Spleen (tissue), 7 donors: Measurements from ENCODE around the gene GP1BB.

Experiments used
- POLR2AphosphoS5 ChIP-seq, 3 donors: sonication (generic); formaldehyde crosslinking; IDR thresholded peaks; one replicate each; pipeline ENCODE4 v1.5.1; 2017; ENCODE audit warnings: antibody characterized with exemption in 3 of 3
- TF ChIP-seq, protein P1 (sequence below), 11 experiments: fragments of 200-600 bp in 7 of 11; fragments of 450-650 bp in 4 of 11; sonication (generic) in 4 of 11; IDR thresholded peaks in 8 of 11; conservative IDR thresholded peaks in 3 of 11; 1 replicate in 7 of 11; 2 replicates in 4 of 11; pipeline versions ENCODE4 v1.4.0 to v1.8.0; 2016 to 2021; ENCODE audit warnings: antibody characterized with exemption in 11 of 11, inconsistent platforms in 4 of 11, mild to moderate bottlenecking in 1 of 11
- donor health status: DM: no; HTN: no; CAD: no; lungs with moderate emphysema.
- donor health status: DM: no; HTN: no; CAD: no.
- donor health status: DM: no; HTN: no; CAD: no.

DNA sequence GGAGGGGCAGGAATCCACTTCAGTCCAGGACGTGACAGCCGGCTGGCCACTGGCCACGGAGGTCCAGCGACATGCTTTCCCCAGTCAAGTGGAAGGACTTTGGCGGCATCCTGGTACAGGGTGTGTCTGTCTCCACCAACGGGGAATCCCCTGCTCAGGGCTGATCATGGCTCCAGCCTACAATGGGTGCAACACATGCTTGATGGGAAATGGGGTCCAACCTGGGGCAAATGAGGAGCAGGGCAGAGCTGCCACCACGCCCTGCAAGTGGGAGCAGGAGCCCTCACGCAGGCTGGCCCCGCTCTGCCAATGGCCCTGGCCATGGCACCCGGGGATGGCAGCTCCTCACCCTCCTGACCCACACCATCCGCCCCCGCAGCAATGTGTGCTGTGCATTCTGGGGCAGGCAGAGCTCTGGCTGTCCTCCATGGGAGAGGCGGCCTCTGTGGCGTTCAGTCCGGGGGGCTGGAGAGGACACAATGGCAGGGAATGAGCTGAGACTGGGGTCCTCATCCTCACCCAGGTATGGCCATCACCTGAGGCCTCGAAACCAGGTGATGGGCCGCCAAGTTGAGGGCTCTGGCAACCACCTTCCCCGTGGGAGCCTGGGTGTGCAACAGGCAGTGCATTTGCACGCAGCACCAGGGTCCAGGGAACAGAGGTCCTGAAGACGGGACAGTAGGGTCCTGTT is 14.9 kb upstream of the GP1BB start:
- TF ChIP-seq, protein P1, sequence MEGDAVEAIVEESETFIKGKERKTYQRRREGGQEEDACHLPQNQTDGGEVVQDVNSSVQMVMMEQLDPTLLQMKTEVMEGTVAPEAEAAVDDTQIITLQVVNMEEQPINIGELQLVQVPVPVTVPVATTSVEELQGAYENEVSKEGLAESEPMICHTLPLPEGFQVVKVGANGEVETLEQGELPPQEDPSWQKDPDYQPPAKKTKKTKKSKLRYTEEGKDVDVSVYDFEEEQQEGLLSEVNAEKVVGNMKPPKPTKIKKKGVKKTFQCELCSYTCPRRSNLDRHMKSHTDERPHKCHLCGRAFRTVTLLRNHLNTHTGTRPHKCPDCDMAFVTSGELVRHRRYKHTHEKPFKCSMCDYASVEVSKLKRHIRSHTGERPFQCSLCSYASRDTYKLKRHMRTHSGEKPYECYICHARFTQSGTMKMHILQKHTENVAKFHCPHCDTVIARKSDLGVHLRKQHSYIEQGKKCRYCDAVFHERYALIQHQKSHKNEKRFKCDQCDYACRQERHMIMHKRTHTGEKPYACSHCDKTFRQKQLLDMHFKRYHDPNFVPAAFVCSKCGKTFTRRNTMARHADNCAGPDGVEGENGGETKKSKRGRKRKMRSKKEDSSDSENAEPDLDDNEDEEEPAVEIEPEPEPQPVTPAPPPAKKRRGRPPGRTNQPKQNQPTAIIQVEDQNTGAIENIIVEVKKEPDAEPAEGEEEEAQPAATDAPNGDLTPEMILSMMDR (IDR thresholded peaks at IDR 0.05 in 8 of 11, conservative IDR thresholded peaks at IDR 0.05 in 3 of 11): no peak
- no peak for TF ChIP-seq POLR2AphosphoS5 (IDR thresholded peaks at IDR 0.05)
